Tibial nerve (tissue), 4 donors: Measurements from ENCODE around the gene CPNE8.

ENCODE experiments used
- EP300 ChIP-seq, 2 donors: sonication (generic); formaldehyde crosslinking; IDR thresholded peaks; one replicate each; pipeline ENCODE4 v1.6.1; 2017; ENCODE audit warnings: antibody characterized with exemption in 2 of 2, mild to moderate bottlenecking in 1 of 2
- POLR2A ChIP-seq, 2 donors: fragments of 450-650 bp; IDR thresholded peaks; one replicate each; pipeline ENCODE4 v1.6.1; 2017; ENCODE audit warnings: antibody characterized with exemption in 2 of 2, mild to moderate bottlenecking in 2 of 2, moderate library complexity in 2 of 2
- TF ChIP-seq, protein P1 (sequence below), 5 experiments: fragments of 200-600 bp in 3 of 5; fragments of 450-650 bp in 2 of 5; sonication (generic) in 3 of 5; IDR thresholded peaks; one replicate each; pipeline ENCODE4 v1.5.1; 2016 to 2019; ENCODE audit warnings: antibody characterized with exemption in 5 of 5, mild to moderate bottlenecking in 3 of 5, moderate library complexity in 2 of 5

DNA sequence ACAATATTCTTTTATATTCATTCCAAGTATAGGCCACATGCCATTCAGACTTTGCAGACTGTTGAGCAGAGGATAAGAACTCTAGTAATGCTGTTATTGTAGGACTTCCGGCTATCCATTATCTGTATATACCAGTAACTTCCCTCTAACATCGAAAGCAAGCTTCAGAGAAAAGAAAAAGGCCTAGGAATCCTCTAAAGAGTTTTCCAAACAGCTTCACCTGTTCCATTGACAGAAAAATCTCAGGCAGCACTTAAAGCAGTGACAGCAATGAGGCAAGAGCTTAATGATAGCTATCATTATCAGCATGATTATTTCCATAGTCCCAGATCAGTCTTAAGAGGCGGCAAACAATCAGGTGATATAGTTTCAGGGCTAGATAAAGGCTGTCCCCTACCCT, 1.8 kb downstream of the CPNE8 start:
- TF ChIP-seq, protein P1, sequence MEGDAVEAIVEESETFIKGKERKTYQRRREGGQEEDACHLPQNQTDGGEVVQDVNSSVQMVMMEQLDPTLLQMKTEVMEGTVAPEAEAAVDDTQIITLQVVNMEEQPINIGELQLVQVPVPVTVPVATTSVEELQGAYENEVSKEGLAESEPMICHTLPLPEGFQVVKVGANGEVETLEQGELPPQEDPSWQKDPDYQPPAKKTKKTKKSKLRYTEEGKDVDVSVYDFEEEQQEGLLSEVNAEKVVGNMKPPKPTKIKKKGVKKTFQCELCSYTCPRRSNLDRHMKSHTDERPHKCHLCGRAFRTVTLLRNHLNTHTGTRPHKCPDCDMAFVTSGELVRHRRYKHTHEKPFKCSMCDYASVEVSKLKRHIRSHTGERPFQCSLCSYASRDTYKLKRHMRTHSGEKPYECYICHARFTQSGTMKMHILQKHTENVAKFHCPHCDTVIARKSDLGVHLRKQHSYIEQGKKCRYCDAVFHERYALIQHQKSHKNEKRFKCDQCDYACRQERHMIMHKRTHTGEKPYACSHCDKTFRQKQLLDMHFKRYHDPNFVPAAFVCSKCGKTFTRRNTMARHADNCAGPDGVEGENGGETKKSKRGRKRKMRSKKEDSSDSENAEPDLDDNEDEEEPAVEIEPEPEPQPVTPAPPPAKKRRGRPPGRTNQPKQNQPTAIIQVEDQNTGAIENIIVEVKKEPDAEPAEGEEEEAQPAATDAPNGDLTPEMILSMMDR (IDR thresholded peaks at IDR 0.05): no peak
- TF ChIP-seq POLR2A (IDR thresholded peaks at IDR 0.05): no peak
- TF ChIP-seq EP300 (IDR thresholded peaks at IDR 0.05): no peak
